Islet of Langerhans (tissue), 1 donor: ENCODE data around the gene KPTN.

Experiments
- FAIRE-seq: peaks from one replicate; lab custom pipeline; 2011; peaks lifted over from hg19 to GRCh38; lab: Jason Lieb, UNC

The KPTN gene

GRCh38 chr19:47433121-47433520, 50.9 kb downstream of the KPTN start:
- no peak for FAIRE-seq

- FAIRE-seq = no peak
Measured at GRCh38 chr19:47432499-47432898, 51.5 kb downstream of the KPTN start.

- no peak for FAIRE-seq
Measured at GRCh38 chr19:47432091-47432490, 51.9 kb downstream of the KPTN start.

- FAIRE-seq = no peak
Measured at GRCh38 chr19:47430041-47430802, 53.8 kb downstream of the KPTN start.

GRCh38 chr19:47429140-47429793, 54.8 kb downstream of the KPTN start:
- FAIRE-seq = no peak

- FAIRE-seq = no peak
Measured at GRCh38 chr19:47428177-47428894, 55.7 kb downstream of the KPTN start.

- FAIRE-seq = no peak
Measured at GRCh38 chr19:47427241-47428176, 56.5 kb downstream of the KPTN start.
